HL-60 (cell line): ENCODE data around the gene RAB10.

Source experiments
- POLR2AphosphoS5 ChIP-seq: IDR thresholded peaks from 2 replicates; pipeline ENCODE4 v1.6.1; 2012; ENCODE audit warnings: low read depth
- TF ChIP-seq, protein P1 (sequence below): IDR thresholded peaks from one replicate; pipeline ENCODE4 v1.5.1; 2011; ENCODE audit warnings: low read length, control low read depth, inconsistent platforms; ENCODE audit not compliant: insufficient read depth
- TF ChIP-seq, protein P2 (sequence below): IDR thresholded peaks from 2 replicates; pipeline ENCODE4 v1.6.1; 2012; ENCODE audit warnings: low read depth; ENCODE audit not compliant: insufficient replicate concordance

DNA sequence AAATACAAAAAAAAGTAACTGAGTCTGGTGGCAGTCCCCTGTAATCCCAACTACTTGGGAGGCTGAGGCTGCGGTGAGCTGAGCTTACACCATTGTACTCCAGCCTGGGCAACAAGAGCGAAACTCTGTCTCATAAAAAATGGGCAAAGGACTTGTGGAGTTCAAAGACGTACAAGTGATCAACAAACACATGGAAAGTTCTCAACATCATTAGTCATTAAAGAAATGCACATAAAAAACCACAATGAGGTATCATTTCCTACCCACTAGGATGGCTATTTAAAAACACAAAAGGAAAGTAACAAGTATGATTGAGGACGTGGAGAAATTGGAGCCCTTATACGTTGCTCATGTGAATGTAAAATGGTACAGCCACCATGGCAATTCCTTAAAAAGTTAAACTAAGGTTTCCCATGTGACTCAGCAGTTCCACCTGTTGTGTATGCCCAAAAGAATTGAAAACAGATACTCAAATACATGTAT, 52.3 kb downstream of the RAB10 start:
- TF ChIP-seq, protein P1, sequence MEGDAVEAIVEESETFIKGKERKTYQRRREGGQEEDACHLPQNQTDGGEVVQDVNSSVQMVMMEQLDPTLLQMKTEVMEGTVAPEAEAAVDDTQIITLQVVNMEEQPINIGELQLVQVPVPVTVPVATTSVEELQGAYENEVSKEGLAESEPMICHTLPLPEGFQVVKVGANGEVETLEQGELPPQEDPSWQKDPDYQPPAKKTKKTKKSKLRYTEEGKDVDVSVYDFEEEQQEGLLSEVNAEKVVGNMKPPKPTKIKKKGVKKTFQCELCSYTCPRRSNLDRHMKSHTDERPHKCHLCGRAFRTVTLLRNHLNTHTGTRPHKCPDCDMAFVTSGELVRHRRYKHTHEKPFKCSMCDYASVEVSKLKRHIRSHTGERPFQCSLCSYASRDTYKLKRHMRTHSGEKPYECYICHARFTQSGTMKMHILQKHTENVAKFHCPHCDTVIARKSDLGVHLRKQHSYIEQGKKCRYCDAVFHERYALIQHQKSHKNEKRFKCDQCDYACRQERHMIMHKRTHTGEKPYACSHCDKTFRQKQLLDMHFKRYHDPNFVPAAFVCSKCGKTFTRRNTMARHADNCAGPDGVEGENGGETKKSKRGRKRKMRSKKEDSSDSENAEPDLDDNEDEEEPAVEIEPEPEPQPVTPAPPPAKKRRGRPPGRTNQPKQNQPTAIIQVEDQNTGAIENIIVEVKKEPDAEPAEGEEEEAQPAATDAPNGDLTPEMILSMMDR = no peak
- TF ChIP-seq POLR2AphosphoS5 = no peak
- TF ChIP-seq, protein P2, sequence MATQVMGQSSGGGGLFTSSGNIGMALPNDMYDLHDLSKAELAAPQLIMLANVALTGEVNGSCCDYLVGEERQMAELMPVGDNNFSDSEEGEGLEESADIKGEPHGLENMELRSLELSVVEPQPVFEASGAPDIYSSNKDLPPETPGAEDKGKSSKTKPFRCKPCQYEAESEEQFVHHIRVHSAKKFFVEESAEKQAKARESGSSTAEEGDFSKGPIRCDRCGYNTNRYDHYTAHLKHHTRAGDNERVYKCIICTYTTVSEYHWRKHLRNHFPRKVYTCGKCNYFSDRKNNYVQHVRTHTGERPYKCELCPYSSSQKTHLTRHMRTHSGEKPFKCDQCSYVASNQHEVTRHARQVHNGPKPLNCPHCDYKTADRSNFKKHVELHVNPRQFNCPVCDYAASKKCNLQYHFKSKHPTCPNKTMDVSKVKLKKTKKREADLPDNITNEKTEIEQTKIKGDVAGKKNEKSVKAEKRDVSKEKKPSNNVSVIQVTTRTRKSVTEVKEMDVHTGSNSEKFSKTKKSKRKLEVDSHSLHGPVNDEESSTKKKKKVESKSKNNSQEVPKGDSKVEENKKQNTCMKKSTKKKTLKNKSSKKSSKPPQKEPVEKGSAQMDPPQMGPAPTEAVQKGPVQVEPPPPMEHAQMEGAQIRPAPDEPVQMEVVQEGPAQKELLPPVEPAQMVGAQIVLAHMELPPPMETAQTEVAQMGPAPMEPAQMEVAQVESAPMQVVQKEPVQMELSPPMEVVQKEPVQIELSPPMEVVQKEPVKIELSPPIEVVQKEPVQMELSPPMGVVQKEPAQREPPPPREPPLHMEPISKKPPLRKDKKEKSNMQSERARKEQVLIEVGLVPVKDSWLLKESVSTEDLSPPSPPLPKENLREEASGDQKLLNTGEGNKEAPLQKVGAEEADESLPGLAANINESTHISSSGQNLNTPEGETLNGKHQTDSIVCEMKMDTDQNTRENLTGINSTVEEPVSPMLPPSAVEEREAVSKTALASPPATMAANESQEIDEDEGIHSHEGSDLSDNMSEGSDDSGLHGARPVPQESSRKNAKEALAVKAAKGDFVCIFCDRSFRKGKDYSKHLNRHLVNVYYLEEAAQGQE = no peak
